GM18505 (cell line): ENCODE measurements around the gene ZRANB1.

ENCODE experiments used
- ATAC-seq: cut with Tn5 transposase; IDR thresholded peaks from one replicate; pipeline ENCODE4 v1.9.1; 2021; ENCODE audit not compliant: unreplicated experiment
- POLR2A ChIP-seq: IDR thresholded peaks from 4 replicates; pipeline ENCODE4 v1.6.1; 2011; ENCODE audit warnings: borderline replicate concordance; ENCODE audit not compliant: insufficient read depth, insufficient read length; ENCODE audit errors: extremely low read depth

The ZRANB1 gene

GRCh38 chr10:125014086-125014830 lies 72.3 kb downstream of the ZRANB1 start:
- ATAC-seq = no peak
- no peak for TF ChIP-seq POLR2A

- no peak for TF ChIP-seq POLR2A
- no peak for ATAC-seq
Measured at GRCh38 chr10:125014836-125015355, 73.0 kb downstream of the ZRANB1 start.

- no peak for TF ChIP-seq POLR2A
- no peak for ATAC-seq
Measured at GRCh38 chr10:125015356-125015944, 73.5 kb downstream of the ZRANB1 start.

GRCh38 chr10:125016123-125016522 lies 74.2 kb downstream of the ZRANB1 start:
- TF ChIP-seq POLR2A = no peak
- no peak for ATAC-seq

DNA sequence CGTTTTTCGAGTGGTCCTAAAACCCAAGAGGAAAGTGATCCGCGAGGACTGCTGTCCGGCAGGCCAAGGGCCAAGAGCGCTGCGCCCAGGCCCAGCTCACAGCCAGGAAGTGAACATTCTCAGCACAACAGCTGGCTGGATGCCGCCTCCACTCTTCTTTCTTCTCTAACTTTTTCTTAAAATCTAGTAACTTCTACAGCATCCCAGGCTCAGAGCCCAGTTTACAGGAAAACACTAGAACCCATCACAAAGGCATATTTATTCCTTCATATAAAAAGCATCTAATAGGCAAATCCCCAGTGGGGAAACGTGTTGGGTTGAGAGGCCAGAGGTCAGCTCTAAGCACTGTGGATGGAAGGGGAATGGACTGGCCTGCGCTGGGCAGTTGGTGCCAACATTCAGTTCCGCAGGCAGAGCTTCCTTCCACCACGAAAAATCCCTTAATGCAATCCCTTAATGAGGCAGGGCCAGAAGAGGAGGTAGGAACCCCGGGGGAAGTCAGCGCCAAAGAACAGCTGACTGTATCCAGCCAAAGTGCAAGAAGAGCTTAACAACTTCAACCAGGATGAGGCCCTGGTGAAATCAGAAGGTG lies 74.8 kb downstream of the ZRANB1 start:
- TF ChIP-seq POLR2A = no peak
- ATAC-seq = no peak

GRCh38 chr10:125017547-125018298 lies 75.8 kb downstream of the ZRANB1 start:
- no peak for ATAC-seq
- no peak for TF ChIP-seq POLR2A

GRCh38 chr10:125018576-125019143 lies 76.7 kb downstream of the ZRANB1 start:
- TF ChIP-seq POLR2A = no peak
- ATAC-seq = no peak

DNA sequence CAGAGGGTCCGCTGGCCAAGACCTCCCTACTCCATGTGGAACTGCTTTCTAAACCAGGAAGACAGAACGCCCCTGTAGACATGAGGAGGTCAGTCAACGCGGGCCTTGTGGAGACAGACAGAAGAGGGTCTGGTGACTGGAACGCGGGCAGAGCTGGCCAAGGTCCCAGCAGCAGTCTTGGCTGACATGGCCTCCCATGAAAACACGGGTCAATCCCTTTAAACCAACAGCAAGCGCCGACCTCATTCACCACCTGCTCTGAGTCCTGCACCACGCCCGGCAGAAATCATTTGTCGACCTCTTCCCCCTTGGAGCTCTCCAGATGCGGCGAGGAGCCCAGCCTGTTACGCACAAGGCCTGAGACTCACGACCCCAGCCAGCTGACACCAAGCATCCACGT lies 78.5 kb downstream of the ZRANB1 start:
- no peak for ATAC-seq
- TF ChIP-seq POLR2A = no peak

- TF ChIP-seq POLR2A = no peak
- ATAC-seq = no peak
Measured at GRCh38 chr10:125020871-125021270, 78.9 kb downstream of the ZRANB1 start.

GRCh38 chr10:125021686-125022344 lies 79.9 kb downstream of the ZRANB1 start:
- no peak for TF ChIP-seq POLR2A
- no peak for ATAC-seq

- no peak for TF ChIP-seq POLR2A
- no peak for ATAC-seq
Measured at GRCh38 chr10:125022671-125023070, 80.7 kb downstream of the ZRANB1 start.

GRCh38 chr10:125023255-125023654 lies 81.3 kb downstream of the ZRANB1 start:
- ATAC-seq = no peak
- TF ChIP-seq POLR2A = no peak
